Measurements from ENCODE around the gene IL23R. TPM values are rescaled to one million over a fixed set of nuclear protein-coding genes. Genes with fewer than 3 reads are reported as not detected.

IL23R gene
- total RNA-seq, 1 experiment from 2014 or later: not detected

DNA sequence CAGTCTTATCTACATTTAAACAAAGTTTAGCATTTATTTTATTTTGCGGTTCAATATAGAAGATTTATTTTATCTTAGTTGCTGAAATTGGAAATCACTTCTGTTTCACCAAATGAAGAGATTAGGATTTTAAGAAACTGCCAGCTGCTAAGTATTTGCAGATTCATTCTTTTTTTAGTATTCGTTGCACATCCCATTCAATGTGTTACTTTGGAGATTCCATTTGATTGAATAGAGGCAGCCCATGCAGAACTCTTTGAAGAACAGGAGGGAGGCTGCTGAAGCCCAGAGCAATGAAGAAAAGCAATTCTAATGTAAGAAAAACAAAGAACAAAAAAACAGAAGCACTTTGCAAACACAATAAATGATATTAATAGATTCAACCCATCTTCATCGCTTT lies 102.8 kb downstream of the IL23R start:
- Mint-ChIP-seq H3K4me3 (no peak overlapping the region), H3K27me3 (ENCODE audit: low read depth) (no peaks in the 10 kb centered on the region; the same call in 1 of the 2 replicates), H3K36me3 (ENCODE audit: insufficient read depth in 1 of 3, low read depth in 3 of 3) (peaks cover 4 to 12% (median 4%) of the 10 kb centered on the region in 3 experiments; a peak in 5 of 7 replicates), H3K4me1 (peaks cover 4 to 11% of the 10 kb centered on the region in 2 experiments; a peak in 2 of 4 replicates), H3K27ac (no peak overlapping the region), H3K9me3 (peaks cover 12 to 14% of the 10 kb centered on the region in 2 experiments)
- H3K4me2 ChIP-seq (ENCODE audit: insufficient read depth, insufficient read length, low read length): no peak overlapping the region
- H3K79me1 ChIP-seq (ENCODE audit: insufficient read depth, low read depth, low read length, poor library complexity, severe bottlenecking): no peaks in the 10 kb centered on the region
- no peak overlapping the region for H2BK5ac ChIP-seq (ENCODE audit: insufficient read length, low read length)
- H3K56ac ChIP-seq (ENCODE audit: insufficient read length, low read depth, low read length): no peak overlapping the region
- no peak overlapping the region for H3K9ac ChIP-seq (ENCODE audit: extremely low read depth, insufficient read length, low read length)
- H3K9me3 ChIP-seq (ENCODE audit: control insufficient read depth, low read depth, low read length): peaks cover 4% of the 10 kb centered on the region
- no peak overlapping the region for H2BK120ac ChIP-seq (ENCODE audit: low read depth, low read length, poor library complexity, severe bottlenecking)
- H3K23me2 ChIP-seq (ENCODE audit: insufficient read length, low read depth, low read length, poor library complexity, severe bottlenecking): no peaks in the 10 kb centered on the region
- no peak overlapping the region for H2BK15ac ChIP-seq (ENCODE audit: low read depth, low read length)
- no peak overlapping the region for H3K23ac ChIP-seq (ENCODE audit: insufficient read length, low read depth, low read length)
- H4K8ac ChIP-seq (replicated peaks; ENCODE audit: insufficient read length, low read depth, low read length): no peak overlapping the region
- no peak overlapping the region for H3T11ph ChIP-seq (ENCODE audit: low read length)
- no peaks in the 10 kb centered on the region for H3K79me2 ChIP-seq (ENCODE audit: insufficient read depth, low read length)
- no peak overlapping the region for H2BK20ac ChIP-seq (ENCODE audit: low read depth, low read length, poor library complexity, severe bottlenecking)
- H3K4me1 ChIP-seq (ENCODE audit: insufficient read depth, low read length): no peaks in the 10 kb centered on the region
- H2BK12ac ChIP-seq (ENCODE audit: insufficient read length, low read depth, low read length): no peak overlapping the region
- H3K4ac ChIP-seq (ENCODE audit: low read depth, low read length): no peak overlapping the region
- DNase-seq: no peak
- no peak overlapping the region for H2AFZ ChIP-seq (ENCODE audit: low read length)
- H4K20me1 ChIP-seq (ENCODE audit: control insufficient read depth, insufficient read depth, insufficient read length): no peaks in the 10 kb centered on the region
- no peak overlapping the region for H4K5ac ChIP-seq (ENCODE audit: insufficient read length, low read depth, low read length)
- no peak overlapping the region for H3K27ac ChIP-seq (ENCODE audit: insufficient read length, low read depth, low read length)
- H3K14ac ChIP-seq (ENCODE audit: insufficient read depth, low read length): no peak overlapping the region
- TF ChIP-seq, protein P1, sequence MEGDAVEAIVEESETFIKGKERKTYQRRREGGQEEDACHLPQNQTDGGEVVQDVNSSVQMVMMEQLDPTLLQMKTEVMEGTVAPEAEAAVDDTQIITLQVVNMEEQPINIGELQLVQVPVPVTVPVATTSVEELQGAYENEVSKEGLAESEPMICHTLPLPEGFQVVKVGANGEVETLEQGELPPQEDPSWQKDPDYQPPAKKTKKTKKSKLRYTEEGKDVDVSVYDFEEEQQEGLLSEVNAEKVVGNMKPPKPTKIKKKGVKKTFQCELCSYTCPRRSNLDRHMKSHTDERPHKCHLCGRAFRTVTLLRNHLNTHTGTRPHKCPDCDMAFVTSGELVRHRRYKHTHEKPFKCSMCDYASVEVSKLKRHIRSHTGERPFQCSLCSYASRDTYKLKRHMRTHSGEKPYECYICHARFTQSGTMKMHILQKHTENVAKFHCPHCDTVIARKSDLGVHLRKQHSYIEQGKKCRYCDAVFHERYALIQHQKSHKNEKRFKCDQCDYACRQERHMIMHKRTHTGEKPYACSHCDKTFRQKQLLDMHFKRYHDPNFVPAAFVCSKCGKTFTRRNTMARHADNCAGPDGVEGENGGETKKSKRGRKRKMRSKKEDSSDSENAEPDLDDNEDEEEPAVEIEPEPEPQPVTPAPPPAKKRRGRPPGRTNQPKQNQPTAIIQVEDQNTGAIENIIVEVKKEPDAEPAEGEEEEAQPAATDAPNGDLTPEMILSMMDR (conservative IDR thresholded peaks at IDR 0.05): no peak
- no peak overlapping the region for H4K91ac ChIP-seq (ENCODE audit: insufficient read length, low read depth, low read length)
- H3K27me3 ChIP-seq (ENCODE audit: insufficient read depth, low read length): no peaks in the 10 kb centered on the region
- no peak overlapping the region for H2AK5ac ChIP-seq (ENCODE audit: insufficient read length, low read length)
- H3K18ac ChIP-seq (ENCODE audit: insufficient read length, low read depth, low read length): no peak overlapping the region
- WGBS (ENCODE audit: extremely low coverage, insufficient read length, low lambda C conversion rate): no CpG with 5 or more reads among the region's 3 CpGs

All from H9 (cell line).